ENCODE results near the gene WDR47. TPM values are rescaled to one million over a fixed set of nuclear protein-coding genes. Genes with fewer than 3 reads are reported as not detected.
A peak's percentile ranks its signal among the peaks of the same experiment; 100 is the strongest.

Gene WDR47
- polyA plus RNA-seq, 2 of the 4 experiments (the other 2 are of a cell fraction): 5.5 to 10.8 TPM

- Histone ChIP-seq H3K9me3 (no peaks in the 10 kb centered on the region), H3K4me3 (no peak overlapping the region), H3K27ac (peak overlapping the region; percentile 65 to 84; a peak in 5 of 6 replicates), H3K4me1 (no peaks in the 10 kb centered on the region; the same call in 2 of the 3 replicates), H3K4me2 (peak overlapping the region; percentile 59)
- ATAC-seq (no peak), DNase-seq (ENCODE audit: low read depth in 1 of 2, low spot score in 1 of 2) (no peak), FAIRE-seq (no peak)
- 93% methylated on average over 2 of the region's 2 CpGs for WGBS (ENCODE audit: missing lambda C conversion rate)
- CTCF ChIA-PET: interaction anchor here (3.2 kb wide), 1 partner anchor 9 kb away, joined by 13 read pairs; no protein-coding TSS in a partner anchor
- TF ChIP-seq POLR2A (IDR thresholded peaks at IDR 0.05; ENCODE audit: low read length) (no peak), GATA3 (IDR thresholded peaks at IDR 0.05; ENCODE audit: borderline replicate concordance) (no peak), PBX3 (IDR thresholded peaks at IDR 0.05) (no peak), HES2 (IDR thresholded peaks at IDR 0.05) (no peak), SMC3 (IDR thresholded peaks at IDR 0.05) (no peak), RNF2 (IDR thresholded peaks at IDR 0.05; ENCODE audit: borderline replicate concordance, low read depth) (no peak), TP53 (CRISPR knock-in tag; IDR thresholded peaks at IDR 0.05) (no peak), TFCP2L1 (CRISPR knock-in tag; IDR thresholded peaks at IDR 0.05) (no peak), FOSB (CRISPR knock-in tag; IDR thresholded peaks at IDR 0.05) (no peak), ZC3H11A (IDR thresholded peaks at IDR 0.05) (no peak), KDM5A (IDR thresholded peaks at IDR 0.05) (no peak), ZFP36 (IDR thresholded peaks at IDR 0.05; ENCODE audit: borderline replicate concordance, partially characterized antibody) (no peak), HOXA7 (CRISPR knock-in tag; IDR thresholded peaks at IDR 0.05) (no peak)
- POLR2A ChIA-PET: no interaction called here
Observed at GRCh38 chr1:109079240-109079622, 37.3 kb upstream of the WDR47 start.

GRCh38 chr1:109078317-109078716 lies 36.4 kb upstream of the WDR47 start:
- ATAC-seq (no peak), FAIRE-seq (no peak), DNase-seq (ENCODE audit: low read depth in 1 of 2, low spot score in 1 of 2) (no peak)
- Histone ChIP-seq H3K9me3 (no peaks in the 10 kb centered on the region), H3K4me3 (no peak overlapping the region), H3K4me1 (no peaks in the 10 kb centered on the region; the same call in 2 of the 3 replicates), H3K4me2 (no peak overlapping the region), H3K27ac (no peak overlapping the region)
- ChIA-PET POLR2A (no interaction called here), CTCF (interaction anchor here (3.2 kb wide), 1 partner anchor 10 kb away, joined by 13 read pairs; no protein-coding TSS in a partner anchor)
- no peak for TF ChIP-seq MYC (IDR thresholded peaks at IDR 0.05; ENCODE audit: borderline replicate concordance, low read length)
- TF ChIP-seq SREBF2 (IDR thresholded peaks at IDR 0.05): no peak
- TF ChIP-seq PBX3 (IDR thresholded peaks at IDR 0.05): no peak
- no peak for TF ChIP-seq RARB (CRISPR knock-in tag; IDR thresholded peaks at IDR 0.05)
- TF ChIP-seq JUN (IDR thresholded peaks at IDR 0.05): no peak
- no peak for TF ChIP-seq POLR2AphosphoS2 (conservative IDR thresholded peaks at IDR 0.05; ENCODE audit: low read length)
- no peak for TF ChIP-seq BCL3 (IDR thresholded peaks at IDR 0.05)
- TF ChIP-seq CHD4 (IDR thresholded peaks at IDR 0.05; ENCODE audit: borderline replicate concordance): no peak
- no peak for TF ChIP-seq FOXS1 (CRISPR knock-in tag; IDR thresholded peaks at IDR 0.05)
- no peak for TF ChIP-seq EHF (CRISPR knock-in tag; IDR thresholded peaks at IDR 0.05)
- no peak for TF ChIP-seq SMC3 (IDR thresholded peaks at IDR 0.05)
- TF ChIP-seq HDAC2 (IDR thresholded peaks at IDR 0.05): no peak
- 80% methylated on average over 1 of the region's 1 CpG for WGBS (ENCODE audit: missing lambda C conversion rate)

All from A549 (cell line).